ENCODE data around the gene NAA25. TPM values are rescaled to one million over a fixed set of nuclear protein-coding genes. Genes with fewer than 3 reads are reported as not detected.

The NAA25 gene
- total and polyA plus RNA-seq, 9 of the 15 experiments (the other 6 are each of a cell fraction or from before 2014, with no cell fraction given): 26.6 to 59.6 (median 48.9) TPM

GRCh38 chr12:112049351-112049750 is 59.2 kb downstream of the NAA25 start (continued):
- no peak for TF ChIP-seq ZBTB33 (CRISPR knock-in tag; IDR thresholded peaks at IDR 0.05)
- TF ChIP-seq CXXC5 (CRISPR knock-in tag; IDR thresholded peaks at IDR 0.05): no peak
- no peak for TF ChIP-seq ZNF134 (CRISPR knock-in tag; conservative IDR thresholded peaks at IDR 0.05)
- TF ChIP-seq ZNF77 (CRISPR knock-in tag; IDR thresholded peaks at IDR 0.05): no peak

- H3K9ac ChIP-seq (ENCODE audit: insufficient read depth in 1 of 2, low read depth in 2 of 2, low read length in 2 of 2): no peak overlapping the region
- ChIA-PET POLR2A (no interaction called here), CTCF (ENCODE audit: low intra/inter-chr PET ratio) (no interaction called here)
- H4K20me1 ChIP-seq (replicated peaks; ENCODE audit: control insufficient read depth, insufficient read depth, low read length): no peaks in the 10 kb centered on the region
- no peaks in the 10 kb centered on the region for H3K4me1 ChIP-seq (replicated peaks in 1 of 2; ENCODE audit: control insufficient read depth in 2 of 2, insufficient read depth in 2 of 2, low read length in 2 of 2)
- no peak overlapping the region for H3K27ac ChIP-seq (ENCODE audit: extremely low read depth, low read depth, low read length)
- no peaks in the 10 kb centered on the region for H3K9me3 ChIP-seq (replicated peaks; ENCODE audit: control insufficient read depth, insufficient read depth, low read depth, low read length)
- no peak for ATAC-seq
- BruUV-seq (replicated peaks): no TSS peak
- WGBS (ENCODE audit: insufficient coverage, low coverage, missing lambda C conversion rate): 91% methylated on average over 3 of the region's 4 CpGs
- in situ Hi-C loops (cut with MboI): no loop called here
- no peaks in the 10 kb centered on the region for H3K79me2 ChIP-seq (ENCODE audit: control insufficient read depth, insufficient read depth, low read length)
- DNase-seq (ENCODE audit: extremely low read depth in 1 of 4, low spot score in 3 of 4): no peak
- intact Hi-C loops (cut with micrococcal nuclease): no loop called here
- H3K4me3 ChIP-seq: no peak overlapping the region
- no peaks in the 10 kb centered on the region for H3K9me1 ChIP-seq (ENCODE audit: control insufficient read depth, insufficient read depth, low read length)
- H2AFZ ChIP-seq (ENCODE audit: low read depth, low read length): no peak overlapping the region
- no peak for TF ChIP-seq PPARD (CRISPR knock-in tag; IDR thresholded peaks at IDR 0.05)
- TF ChIP-seq YBX1 (IDR thresholded peaks at IDR 0.05): no peak
- no peak for TF ChIP-seq MLX (CRISPR knock-in tag; conservative IDR thresholded peaks at IDR 0.05)
- no peak for TF ChIP-seq U2AF2 (optimal IDR thresholded peaks at IDR 0.05; ENCODE audit: low read depth, low read length)
- TF ChIP-seq ZNF146 (CRISPR knock-in tag; IDR thresholded peaks at IDR 0.05; ENCODE audit: unreplicated experiment): no peak
- no peak for TF ChIP-seq PTBP1 (IDR thresholded peaks at IDR 0.05; ENCODE audit: low read depth, low read length)
- TF ChIP-seq MTA3 (IDR thresholded peaks at IDR 0.05; ENCODE audit: borderline replicate concordance): no peak
- no peak for TF ChIP-seq MEF2D (tag; conservative IDR thresholded peaks at IDR 0.05; ENCODE audit: low read depth)
- TF ChIP-seq FOXJ3 (CRISPR knock-in tag; IDR thresholded peaks at IDR 0.05): no peak
- TF ChIP-seq ARNT (IDR thresholded peaks at IDR 0.05): no peak
- no peak for TF ChIP-seq ZNF583 (CRISPR knock-in tag; IDR thresholded peaks at IDR 0.05)
- no peak for TF ChIP-seq ZNF695 (CRISPR knock-in tag; IDR thresholded peaks at IDR 0.05)
- TF ChIP-seq EHMT2 (IDR thresholded peaks at IDR 0.05): no peak
- no peak overlapping the region for H3K4me2 ChIP-seq (ENCODE audit: insufficient read depth, low read length)
- peaks cover 89% of the 10 kb centered on the region for H3K36me3 ChIP-seq (ENCODE audit: control insufficient read depth, insufficient read depth, low read length)
- no peaks in the 10 kb centered on the region for H3K27me3 ChIP-seq (ENCODE audit: control insufficient read depth in 2 of 2, insufficient read depth in 2 of 2, low read length in 2 of 2)
- no peak for FAIRE-seq
Observed at GRCh38 chr12:112046003-112046402, 62.6 kb downstream of the NAA25 start.
